IMR-90 (cell line): ENCODE measurements around the gene OR4E1. TPM values are rescaled to one million over a fixed set of nuclear protein-coding genes. Genes with fewer than 3 reads are reported as not detected.

Experiments
- microRNA-seq, 2 experiments: library from miRNA; stranded (forward) in 1 of 2; unstranded in 1 of 2; fragments of 10-50 nt in 1 of 2; fragments of <30 nt in 1 of 2; gene quantifications in 1 of 2; microRNA quantifications in 1 of 2; one replicate each; pipeline versions ENCODE3 to v1.1.0; 2013 to 2020; ENCODE audit not compliant: insufficient read depth in 1 of 2, insufficient read length in 1 of 2, unreplicated experiment in 1 of 2
- polyA plus RNA-seq, 3 experiments: library from polyadenylated mRNA; depleted of rRNA; stranded (reverse); fragments of >200 nt; gene quantifications; 2 replicates each; pipeline ENCODE4 v1.2.3, GENCODE V29; 2012; ENCODE audit warnings: low replicate concordance in 1 of 3
- small RNA-seq, 5 experiments: library from RNA; depleted of rRNA; stranded (forward); fragments of <200 nt; gene quantifications; one replicate each; pipeline ENCODE3, GENCODE V24; 2012
- total RNA-seq: library from RNA; depleted of rRNA; stranded (reverse); fragments of >200 nt; gene quantifications from 2 replicates; pipeline ENCODE4 v1.2.3, GENCODE V29; 2012; rRNA removed

Gene OR4E1
- total and polyA plus RNA-seq, 2 of the 4 experiments (the other 2 are of a cell fraction) = not detected

Small RNA genes lying within 50 kb of the gene (microRNA-seq; reads per million reads assigned to microRNA genes)
- gene AC243972.3 (ENCODE audit: insufficient read depth, insufficient read length) = not detected

Small RNA genes lying within 50 kb of the gene (small RNA-seq; reads per million reads assigned to genes)
- gene AC243972.3 = 0 reads per million in 5 experiments

Other genes with a start within 250 kb of the OR4E1 start
- 55.0 and 58.9 TPM in 2 replicates for gene CHD8, start 217.7 kb downstream of the OR4E1 start, total RNA-seq
- gene CHD8, start 217.7 kb downstream of the OR4E1 start, polyA plus RNA-seq (2012; rRNA removed) = 32.1 and 32.4 TPM in 2 replicates
- 25.0 and 26.2 TPM in 2 replicates for gene RAB2B, start 196.9 kb downstream of the OR4E1 start, total RNA-seq
- 13.7 and 17.1 TPM in 2 replicates for gene RAB2B, start 196.9 kb downstream of the OR4E1 start, polyA plus RNA-seq (2012; rRNA removed)
- gene TOX4, start 196.6 kb downstream of the OR4E1 start, total RNA-seq = 26.7 and 31.7 TPM in 2 replicates
- 56.6 and 71.8 TPM in 2 replicates for gene TOX4, start 196.6 kb downstream of the OR4E1 start, polyA plus RNA-seq (2012; rRNA removed)
- gene METTL3, start 162.5 kb downstream of the OR4E1 start, total RNA-seq = 68.9 and 109 TPM in 2 replicates
- 77.5 and 90.6 TPM in 2 replicates for gene METTL3, start 162.5 kb downstream of the OR4E1 start, polyA plus RNA-seq (2012; rRNA removed)
- gene SALL2, start 147.5 kb downstream of the OR4E1 start, total RNA-seq = 2.8 and 2.9 TPM in 2 replicates
- gene SALL2, start 147.5 kb downstream of the OR4E1 start, polyA plus RNA-seq (2012; rRNA removed) = 10.1 and 12.6 TPM in 2 replicates
- not detected in 2 replicates for gene OR10G3, start 93.7 kb downstream of the OR4E1 start, total RNA-seq
- gene OR10G3, start 93.7 kb downstream of the OR4E1 start, polyA plus RNA-seq (2012; rRNA removed) = not detected in 2 replicates
- gene OR10G2, start 38.9 kb downstream of the OR4E1 start, total RNA-seq = not detected in 2 replicates
- not detected in 2 replicates for gene OR10G2, start 38.9 kb downstream of the OR4E1 start, polyA plus RNA-seq (2012; rRNA removed)
- not detected in 2 replicates for gene OR4E2, start 20.0 kb downstream of the OR4E1 start, total RNA-seq
- gene OR4E2, start 20.0 kb downstream of the OR4E1 start, polyA plus RNA-seq (2012; rRNA removed) = not detected in 2 replicates